ENCODE results near the gene MMS19. TPM values are rescaled to one million over a fixed set of nuclear protein-coding genes. Genes with fewer than 3 reads are reported as not detected.

Gene MMS19
- total RNA-seq, 1 donor from 2014 or later = 92.6 TPM

- intact Hi-C loops (cut with DNase I) = no loop called here
- Histone ChIP-seq H3K27me3 (no peaks in the 10 kb centered on the region), H3K4me3 (peak overlapping the region; percentile 75 to 84), H3K4me1 (peaks cover 57% of the 10 kb centered on the region), H3K9me3 (no peaks in the 10 kb centered on the region), H3K27ac (peak overlapping the region; percentile 94), H3K36me3 (no peaks in the 10 kb centered on the region)
- TF ChIP-seq POLR2A (IDR thresholded peaks at IDR 0.05) = no peak
- TF ChIP-seq CTCF (IDR thresholded peaks at IDR 0.05) = no peak
- no peak for TF ChIP-seq POLR2AphosphoS5 (IDR thresholded peaks at IDR 0.05; ENCODE audit: insufficient read depth in 1 of 2, low read depth in 1 of 2)
- no peak for DNase-seq (ENCODE audit: extremely low spot score in 2 of 2)
These were observed 2.0 kb upstream of the MMS19 start for GRCh38 chr10:97500297-97500575.

GRCh38 chr10:97499561-97500296 is 1.5 kb upstream of the MMS19 start:
- TF ChIP-seq POLR2A (IDR thresholded peaks at IDR 0.05) (no peak), POLR2AphosphoS5 (IDR thresholded peaks at IDR 0.05; ENCODE audit: insufficient read depth in 1 of 2, low read depth in 1 of 2) (no peak), CTCF (IDR thresholded peaks at IDR 0.05) (no peak)
- H3K36me3 ChIP-seq = no peaks in the 10 kb centered on the region
- no peaks in the 10 kb centered on the region for H3K9me3 ChIP-seq
- H3K27ac ChIP-seq = peak overlapping the region; percentile 94
- peak overlapping the region; percentile 75 to 84 for H3K4me3 ChIP-seq
- DNase-seq (ENCODE audit: extremely low spot score in 2 of 2) = peak in 1 of 2 donors; percentile 93
- H3K27me3 ChIP-seq = no peaks in the 10 kb centered on the region
- intact Hi-C loops (cut with DNase I) = loop anchor here (5.0 kb wide), 1 partner anchor 43 kb away; no protein-coding TSS in a partner anchor
- peaks cover 61% of the 10 kb centered on the region for H3K4me1 ChIP-seq

GRCh38 chr10:97498841-97499560 is 779 bp upstream of the MMS19 start, which contains the start of gene UBTD1:
UBTD1 (plus strand) TSS chr10:97498924; CDS start chr10:97499204, 280 bp downstream.
- Histone ChIP-seq H3K4me3 (peak within 1 kb of the TSS; percentile 75 to 84), H3K36me3 (no peaks in the 10 kb centered on the region), H3K27me3 (no peaks in the 10 kb centered on the region), H3K27ac (peak within 1 kb of the TSS; percentile 94), H3K4me1 (peaks cover 57% of the 10 kb centered on the region), H3K9me3 (no peaks in the 10 kb centered on the region)
- intact Hi-C loops (cut with DNase I) = loop anchor here (5.0 kb wide), 1 partner anchor 43 kb away; no protein-coding TSS in a partner anchor
- DNase-seq (ENCODE audit: extremely low spot score in 2 of 2) = no peak
- TF ChIP-seq CTCF (IDR thresholded peaks at IDR 0.05) = no peak
- peak in 1 of 2 donors; percentile 74 for TF ChIP-seq POLR2A (IDR thresholded peaks at IDR 0.05)

GRCh38 chr10:97497572-97498075 is 598 bp downstream of the MMS19 start:
- H3K27ac ChIP-seq = peak overlapping the region; percentile 94
- H3K4me1 ChIP-seq = peaks cover 51% of the 10 kb centered on the region
- H3K9me3 ChIP-seq = no peaks in the 10 kb centered on the region
- intact Hi-C loops (cut with DNase I) = loop anchor here (5.0 kb wide), 1 partner anchor 45 kb away; no protein-coding TSS in a partner anchor
- peaks cover 0 to 5% of the 10 kb centered on the region in 2 donors for H3K36me3 ChIP-seq
- H3K27me3 ChIP-seq = no peaks in the 10 kb centered on the region
- TF ChIP-seq CTCF (IDR thresholded peaks at IDR 0.05) (no peak), POLR2AphosphoS5 (IDR thresholded peaks at IDR 0.05; ENCODE audit: insufficient read depth in 1 of 2, low read depth in 1 of 2) (no peak), POLR2A (IDR thresholded peaks at IDR 0.05) (no peak)
- H3K4me3 ChIP-seq = peak overlapping the region; percentile 75 to 84
- DNase-seq (ENCODE audit: extremely low spot score in 2 of 2) = peak in 1 of 2 donors; percentile 94

All from vagina (tissue), 2 donors.